HFFc6 (cell line): ENCODE results near the gene CABLES1. TPM values are rescaled to one million over a fixed set of nuclear protein-coding genes. Genes with fewer than 3 reads are reported as not detected.
"Not testable (repeated sequence)": the region's sequence is repeated elsewhere in the genome, so short reads cannot be mapped to it uniquely, and the experiment has no call there.

ENCODE experiments used
- DNase-seq: peaks from one replicate; pipeline ENCODE4 v3.0.0-alpha.2; 2018
- H3K27ac Mint-ChIP-seq: 2 replicates; pipeline ENCODE4 v1.8.0; 2020; ENCODE audit warnings: mild to moderate bottlenecking, mixed read lengths
- H3K27me3 Mint-ChIP-seq: 2 replicates; pipeline ENCODE4 v1.8.0; 2021; ENCODE audit warnings: mild to moderate bottlenecking, moderate library complexity, mixed read lengths; ENCODE audit not compliant: insufficient read depth
- H3K36me3 Mint-ChIP-seq: 2 replicates; pipeline ENCODE4 v1.8.0; 2021; ENCODE audit warnings: low read depth, mixed read lengths
- H3K4me1 Mint-ChIP-seq: 2 replicates; pipeline ENCODE4 v1.8.0; 2020; ENCODE audit warnings: low read depth, mixed read lengths
- H3K4me3 Mint-ChIP-seq: 2 replicates; pipeline ENCODE4 v1.8.0; 2020; ENCODE audit warnings: mild to moderate bottlenecking, moderate library complexity, mixed read lengths
- H3K9me3 Mint-ChIP-seq: 2 replicates; pipeline ENCODE4 v1.8.0; 2020; ENCODE audit warnings: mild to moderate bottlenecking, mixed read lengths
- long read RNA-seq: library from polyadenylated mRNA; unstranded; transcript quantifications from one replicate; pipeline ENCODE4 v2.0.0, GENCODE V29; 2019
- total RNA-seq, 6 experiments: library from RNA; stranded (reverse); fragmentation: NEBNext Ultra II Directional; extraction: Animal tissue kit (Norgen Biotek cat#: 25700); gene quantifications; 2 replicates in 1 of 6; 3 replicates in 5 of 6; pipeline ENCODE4 v1.2.3, GENCODE V29; 2021
- TF ChIP-seq, protein P1 (sequence below): fragments of 200-600 bp; sonication (generic); IDR thresholded peaks from 2 replicates; pipeline ENCODE4 v1.5.0; 2021; ENCODE audit warnings: antibody characterized with exemption, mild to moderate bottlenecking

CABLES1 gene, protein sequence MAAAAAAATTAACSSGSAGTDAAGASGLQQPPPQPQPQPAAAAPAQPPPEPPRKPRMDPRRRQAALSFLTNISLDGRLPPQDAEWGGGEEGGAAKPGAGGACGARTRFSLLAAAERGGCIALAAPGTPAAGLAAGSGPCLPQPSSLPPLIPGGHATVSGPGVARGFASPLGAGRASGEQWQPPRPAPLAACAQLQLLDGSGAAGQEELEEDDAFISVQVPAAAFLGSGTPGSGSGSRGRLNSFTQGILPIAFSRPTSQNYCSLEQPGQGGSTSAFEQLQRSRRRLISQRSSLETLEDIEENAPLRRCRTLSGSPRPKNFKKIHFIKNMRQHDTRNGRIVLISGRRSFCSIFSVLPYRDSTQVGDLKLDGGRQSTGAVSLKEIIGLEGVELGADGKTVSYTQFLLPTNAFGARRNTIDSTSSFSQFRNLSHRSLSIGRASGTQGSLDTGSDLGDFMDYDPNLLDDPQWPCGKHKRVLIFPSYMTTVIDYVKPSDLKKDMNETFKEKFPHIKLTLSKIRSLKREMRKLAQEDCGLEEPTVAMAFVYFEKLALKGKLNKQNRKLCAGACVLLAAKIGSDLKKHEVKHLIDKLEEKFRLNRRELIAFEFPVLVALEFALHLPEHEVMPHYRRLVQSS
- 1 to 10 TPM; 6.2 to 9.3 (median 8.5) TPM for total RNA-seq
- long read RNA-seq, result 0 reads

DNA sequence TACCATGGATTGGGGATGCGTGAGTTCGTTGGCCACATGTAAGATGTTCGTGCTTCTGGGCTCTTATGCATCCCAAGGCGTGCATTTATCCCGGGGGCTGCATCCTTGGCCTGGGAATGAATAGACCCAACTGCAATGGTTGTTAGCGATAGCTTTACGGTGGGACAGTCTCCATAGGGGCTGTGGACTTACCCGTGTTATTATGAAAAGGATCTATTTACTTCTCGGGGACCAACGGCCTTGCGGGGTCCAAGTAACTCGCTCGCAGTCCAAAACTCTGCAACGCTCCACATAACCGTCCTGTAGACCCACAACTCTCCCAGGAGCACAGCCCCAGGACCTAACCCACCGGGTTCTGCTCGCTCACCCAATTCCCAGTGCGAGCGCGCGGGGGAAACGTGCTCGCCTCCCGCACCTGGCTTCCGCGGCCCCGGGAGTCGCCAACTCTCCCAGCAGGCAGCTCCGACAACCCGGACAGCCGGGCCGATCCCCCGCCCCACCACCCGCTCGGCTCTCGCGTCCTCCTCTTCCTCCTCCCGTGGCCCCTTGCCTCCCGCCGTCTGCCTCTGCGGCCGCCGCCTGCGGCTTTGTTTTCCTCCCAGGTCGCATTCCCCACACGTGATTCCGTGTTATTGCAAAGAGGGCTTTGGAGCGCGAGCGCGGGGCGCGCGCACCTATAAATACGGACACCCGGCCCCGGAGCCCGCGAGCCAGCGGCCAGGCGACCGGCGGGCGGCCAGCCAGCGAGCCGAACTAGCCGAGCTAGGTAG lies at the start of gene CABLES1:
TSS of gene CABLES1 (plus strand) at position 706 of the 770 bp plus-strand sequence. CDS start 278 bp downstream, outside the sequence.
- Mint-ChIP-seq H3K4me1 (peaks cover 23% of the 10 kb centered on the region), H3K36me3 (no peaks in the 10 kb centered on the region; the same call in 1 of the 2 replicates), H3K4me3 (peak within 1 kb of the TSS; percentile 82), H3K27ac (no peak within 1 kb of the TSS), H3K9me3 (no peaks in the 10 kb centered on the region), H3K27me3 (no peaks in the 10 kb centered on the region)
- TF ChIP-seq, protein P1, sequence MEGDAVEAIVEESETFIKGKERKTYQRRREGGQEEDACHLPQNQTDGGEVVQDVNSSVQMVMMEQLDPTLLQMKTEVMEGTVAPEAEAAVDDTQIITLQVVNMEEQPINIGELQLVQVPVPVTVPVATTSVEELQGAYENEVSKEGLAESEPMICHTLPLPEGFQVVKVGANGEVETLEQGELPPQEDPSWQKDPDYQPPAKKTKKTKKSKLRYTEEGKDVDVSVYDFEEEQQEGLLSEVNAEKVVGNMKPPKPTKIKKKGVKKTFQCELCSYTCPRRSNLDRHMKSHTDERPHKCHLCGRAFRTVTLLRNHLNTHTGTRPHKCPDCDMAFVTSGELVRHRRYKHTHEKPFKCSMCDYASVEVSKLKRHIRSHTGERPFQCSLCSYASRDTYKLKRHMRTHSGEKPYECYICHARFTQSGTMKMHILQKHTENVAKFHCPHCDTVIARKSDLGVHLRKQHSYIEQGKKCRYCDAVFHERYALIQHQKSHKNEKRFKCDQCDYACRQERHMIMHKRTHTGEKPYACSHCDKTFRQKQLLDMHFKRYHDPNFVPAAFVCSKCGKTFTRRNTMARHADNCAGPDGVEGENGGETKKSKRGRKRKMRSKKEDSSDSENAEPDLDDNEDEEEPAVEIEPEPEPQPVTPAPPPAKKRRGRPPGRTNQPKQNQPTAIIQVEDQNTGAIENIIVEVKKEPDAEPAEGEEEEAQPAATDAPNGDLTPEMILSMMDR, result no peak
- DNase-seq, result peak; percentile 37

DNA sequence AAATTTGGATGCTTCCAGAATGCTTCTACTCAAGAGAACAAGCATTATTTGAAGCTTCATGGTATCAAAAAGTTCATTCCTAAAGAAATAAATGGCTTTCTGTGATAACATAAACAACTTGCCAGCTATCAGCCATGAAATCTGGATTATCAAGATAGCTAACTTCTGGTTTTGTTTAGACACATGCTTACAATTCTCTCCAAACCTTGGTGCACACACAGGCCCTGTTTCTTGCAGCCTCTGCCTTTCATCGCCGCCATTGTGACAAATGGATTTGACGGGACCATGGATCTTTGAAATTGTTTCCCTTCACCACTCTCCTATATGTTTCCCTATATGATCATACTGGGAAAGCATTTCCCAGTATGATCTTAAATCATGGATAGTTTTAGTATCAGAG lies 47.9 kb upstream of the CABLES1 start:
- Mint-ChIP-seq H3K4me3 (no peak overlapping the region), H3K4me1 (peaks cover 29% of the 10 kb centered on the region), H3K27me3 (peaks cover 1% of the 10 kb centered on the region; the same call in 1 of the 2 replicates), H3K36me3 (no peaks in the 10 kb centered on the region), H3K9me3 (no peaks in the 10 kb centered on the region), H3K27ac (no peak overlapping the region)
- TF ChIP-seq, protein P1, result no peak
- DNase-seq, result no peak

DNA sequence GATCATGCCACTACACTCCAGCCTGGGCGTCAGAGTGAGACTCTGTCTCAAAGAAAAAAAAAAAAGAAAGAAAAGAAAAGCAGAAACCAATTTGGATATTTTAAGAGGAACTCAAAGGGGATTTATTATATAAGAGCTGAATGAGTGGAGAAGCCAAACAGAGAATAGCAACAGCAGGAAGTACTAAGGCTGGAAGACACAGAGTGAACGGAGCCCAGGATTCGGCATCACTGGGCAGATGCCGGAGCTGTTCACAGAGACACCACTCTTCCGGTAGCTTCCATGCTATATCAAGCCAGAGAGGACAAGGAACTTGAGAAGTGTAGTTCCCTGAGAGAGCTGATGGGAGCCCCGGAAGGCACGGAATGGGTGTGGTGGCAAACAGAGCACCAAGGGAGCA lies 47.0 kb upstream of the CABLES1 start:
- DNase-seq, result no peak
- Mint-ChIP-seq H3K4me3 (no peak overlapping the region), H3K36me3 (no peaks in the 10 kb centered on the region), H3K27me3 (peaks cover 1% of the 10 kb centered on the region; the same call in 1 of the 2 replicates), H3K4me1 (peaks cover 29% of the 10 kb centered on the region), H3K27ac (no peak overlapping the region), H3K9me3 (no peaks in the 10 kb centered on the region)
- TF ChIP-seq, protein P1, result no peak

DNA sequence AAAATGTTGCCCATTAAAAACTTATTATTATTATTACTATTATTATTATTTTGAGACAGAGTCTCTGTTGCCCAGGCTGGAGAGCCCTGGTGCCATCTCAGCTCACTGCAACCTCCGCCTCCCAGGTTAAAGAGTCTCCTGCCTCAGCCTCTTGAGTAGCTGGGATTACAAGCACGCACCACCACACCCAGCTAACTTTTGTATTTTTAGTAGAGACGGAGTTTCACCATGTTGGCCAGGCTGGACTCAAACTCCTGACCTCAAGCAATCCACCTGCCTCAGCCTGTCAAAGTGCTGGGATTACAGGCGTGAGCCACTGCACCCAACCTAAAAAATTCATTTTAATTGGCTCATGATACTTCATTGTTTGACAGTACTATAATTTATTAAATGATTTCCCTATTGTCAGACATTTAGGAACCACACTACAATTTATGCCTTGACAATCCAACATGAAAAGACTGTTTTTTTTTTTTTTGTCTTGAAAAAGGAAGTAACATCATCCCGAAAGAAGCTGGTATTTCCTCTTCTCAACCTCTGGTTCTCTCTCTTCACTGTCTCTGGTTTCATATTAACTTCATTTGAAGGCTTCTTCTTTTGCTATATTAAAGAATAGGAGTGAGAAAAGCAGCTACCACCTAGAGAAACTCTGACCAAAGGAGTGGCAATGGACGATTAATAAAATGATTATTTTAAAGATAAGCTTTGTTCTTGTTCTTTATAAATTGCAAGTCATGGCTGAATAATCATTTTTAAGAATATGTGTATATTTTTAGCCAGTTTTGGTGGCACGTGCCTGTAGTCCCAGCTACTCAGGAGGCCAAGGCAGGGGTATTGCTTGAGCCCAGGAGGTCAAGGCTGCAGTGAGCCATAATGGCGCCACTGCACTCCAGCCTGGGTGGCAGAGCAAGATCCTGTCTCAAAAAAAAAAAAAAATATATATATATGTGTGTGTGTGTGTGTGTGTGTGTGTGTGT lies 44.0 kb upstream of the CABLES1 start:
- peaks cover 11% of the 10 kb centered on the region for H3K27me3 Mint-ChIP-seq
- peaks cover 42% of the 10 kb centered on the region for H3K4me1 Mint-ChIP-seq
- peak overlapping the region; percentile 21; the same call in 1 of the 2 replicates for H3K4me3 Mint-ChIP-seq
- DNase-seq, H3K9me3 Mint-ChIP-seq, H3K36me3 Mint-ChIP-seq: not testable (repeated sequence)
- peak overlapping the region; percentile 82 for H3K27ac Mint-ChIP-seq

DNA sequence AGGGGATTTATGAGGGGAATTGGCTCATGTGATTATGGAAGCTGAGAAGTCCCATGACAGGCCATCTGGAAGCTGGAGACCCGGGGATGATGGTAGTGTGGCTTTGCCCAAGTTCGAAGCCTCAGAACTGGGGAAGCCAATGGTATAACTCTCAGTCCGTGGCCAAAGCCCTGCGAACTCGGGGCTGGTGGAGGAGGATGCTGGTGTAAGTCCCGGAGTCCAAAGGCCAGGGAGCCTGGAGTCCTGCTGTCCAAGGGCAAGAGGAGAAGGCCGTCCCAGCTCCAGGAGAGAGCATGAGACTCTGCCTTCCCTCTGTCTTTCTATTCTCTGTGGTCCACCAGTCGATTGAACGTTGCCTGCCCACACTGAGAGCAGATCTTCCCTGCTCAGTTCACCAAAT lies 43.2 kb upstream of the CABLES1 start:
- H3K27me3 Mint-ChIP-seq, result peaks cover 15% of the 10 kb centered on the region
- no peak for DNase-seq
- H3K27ac Mint-ChIP-seq, result no peak overlapping the region
- H3K4me1 Mint-ChIP-seq, result peaks cover 34% of the 10 kb centered on the region
- no peaks in the 10 kb centered on the region for H3K36me3 Mint-ChIP-seq
- no peaks in the 10 kb centered on the region for H3K9me3 Mint-ChIP-seq
- no peak overlapping the region for H3K4me3 Mint-ChIP-seq
- TF ChIP-seq, protein P1, result no peak

DNA sequence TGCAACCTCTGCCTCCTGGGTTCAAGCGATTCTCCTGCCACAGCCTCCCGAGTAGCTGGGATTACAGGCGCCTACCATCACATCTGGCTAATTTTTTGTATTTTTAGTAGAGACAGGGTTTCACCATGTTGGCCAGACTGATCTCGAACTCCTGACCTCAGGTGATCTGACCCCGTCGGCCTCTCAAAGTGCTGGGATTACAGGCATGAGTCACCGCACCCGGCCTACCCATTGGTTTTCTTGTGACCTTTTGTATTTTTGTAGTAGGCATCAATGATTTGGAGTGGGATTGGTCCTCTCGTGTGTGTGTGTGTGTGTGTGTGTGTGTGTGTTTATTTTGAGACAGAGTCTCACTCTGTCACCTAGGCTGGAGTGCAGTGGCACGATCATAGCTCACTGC lies 42.2 kb upstream of the CABLES1 start:
- H3K27ac Mint-ChIP-seq, DNase-seq, H3K9me3 Mint-ChIP-seq, H3K36me3 Mint-ChIP-seq, H3K4me3 Mint-ChIP-seq: not testable (repeated sequence)
- Mint-ChIP-seq H3K27me3 (peaks cover 15% of the 10 kb centered on the region), H3K4me1 (peaks cover 28% of the 10 kb centered on the region)
